ENCODE data around the gene MIOX. TPM values are rescaled to one million over a fixed set of nuclear protein-coding genes. Genes with fewer than 3 reads are reported as not detected.

MIOX gene
- total RNA-seq, 1 donor from 2014 or later: not detected

DNA sequence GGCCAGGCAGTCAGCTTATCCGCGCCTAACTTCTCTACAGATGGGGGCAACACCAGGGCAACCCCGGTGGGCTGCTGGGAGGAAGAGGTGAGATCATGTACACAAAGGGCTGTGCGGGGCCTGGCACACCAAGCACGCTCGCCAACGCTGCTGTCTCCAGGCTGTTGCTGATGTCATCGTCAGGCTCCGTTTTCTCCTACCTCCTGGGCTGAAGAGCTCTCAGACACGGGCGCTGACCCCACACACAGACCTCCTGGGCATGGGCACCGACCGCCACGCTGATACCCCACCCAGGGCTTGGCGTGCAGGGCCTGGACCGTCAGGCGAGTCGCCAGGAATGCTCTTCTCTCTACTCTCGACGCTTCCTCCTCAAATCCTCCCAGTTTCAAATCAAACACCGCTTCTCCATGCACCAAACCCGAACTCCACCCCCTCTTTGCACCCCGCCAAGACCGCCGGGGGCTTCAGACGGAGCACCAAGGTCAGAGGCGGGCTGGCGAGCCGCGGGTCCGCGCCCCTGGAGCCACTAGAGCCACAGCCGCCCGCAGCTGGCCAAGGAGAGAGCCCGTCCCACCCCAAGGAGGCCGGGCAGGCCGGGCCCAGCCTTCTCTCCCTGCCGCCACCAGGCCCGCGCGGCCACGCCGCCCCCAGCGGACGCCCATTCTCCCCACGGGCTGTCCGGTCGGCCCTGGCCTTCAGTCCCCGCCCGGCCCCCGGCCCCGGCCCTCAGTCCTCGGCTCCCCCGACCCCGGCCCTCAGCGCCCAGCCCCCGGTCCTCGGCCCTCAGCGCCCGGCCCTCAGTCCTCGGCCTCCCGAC is 12.6 kb upstream of the MIOX start:
- DNase-seq (ENCODE audit: low spot score): no peak

GRCh38 chr22:50474710-50475651 is 11.7 kb upstream of the MIOX start, which contains the start of gene SBF1:
SBF1 (minus strand) TSS chr22:50475035; CDS start chr22:50474840, 195 bp downstream.
- DNase-seq (ENCODE audit: low spot score): peak; percentile 90

DNA sequence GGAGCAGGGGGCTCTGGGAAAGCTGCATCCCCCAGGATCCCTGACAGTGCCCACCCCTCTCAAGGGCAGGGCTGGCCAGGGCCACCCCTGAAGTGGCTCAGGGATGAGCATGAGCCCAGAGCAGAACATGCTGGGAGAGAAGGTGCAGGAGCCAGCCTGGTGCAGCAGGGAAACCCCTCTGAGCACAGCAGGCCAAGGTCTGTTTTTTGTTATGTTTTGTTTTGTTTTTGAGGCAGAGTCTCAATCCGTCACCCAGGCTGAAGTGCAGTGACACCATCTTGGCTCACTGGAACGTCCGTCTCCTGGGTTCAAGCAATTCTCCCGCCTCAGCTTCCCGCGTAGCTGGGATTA is 11.0 kb upstream of the MIOX start:
- DNase-seq (ENCODE audit: low spot score): no peak

GRCh38 chr22:50476868-50477267 is 9.8 kb upstream of the MIOX start:
- DNase-seq (ENCODE audit: low spot score): no peak

DNA sequence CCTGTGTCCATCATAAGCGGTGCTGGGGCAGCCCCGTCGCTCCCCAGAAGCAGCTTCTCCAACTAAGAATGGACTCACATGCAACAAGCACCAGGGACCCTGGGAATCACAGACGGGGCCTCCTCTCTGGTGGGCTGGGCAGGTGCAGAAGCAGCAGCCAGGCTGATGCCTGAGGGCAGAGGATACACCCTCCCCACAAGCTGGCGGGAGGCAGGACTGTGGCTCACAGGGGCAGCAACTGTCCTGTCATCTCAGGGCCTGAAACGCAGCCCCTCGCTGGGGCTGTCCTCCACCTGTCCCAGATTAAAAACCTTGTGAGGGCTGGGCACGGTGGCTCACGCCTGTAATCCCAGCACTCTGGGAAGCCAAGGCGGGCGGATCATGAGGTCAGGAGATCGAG is 8.7 kb upstream of the MIOX start:
- no peak for DNase-seq (ENCODE audit: low spot score)

- no peak for DNase-seq (ENCODE audit: low spot score)
Observed at GRCh38 chr22:50479721-50480120, 6.9 kb upstream of the MIOX start.

GRCh38 chr22:50481045-50481439 is 5.6 kb upstream of the MIOX start:
- DNase-seq (ENCODE audit: low spot score): no peak

- no peak for DNase-seq (ENCODE audit: low spot score)
Observed at GRCh38 chr22:50481440-50482106, 5.1 kb upstream of the MIOX start, which contains the start of gene ADM2. ADM2 (plus strand) TSS chr22:50481543; CDS start chr22:50481848, 305 bp downstream.

DNA sequence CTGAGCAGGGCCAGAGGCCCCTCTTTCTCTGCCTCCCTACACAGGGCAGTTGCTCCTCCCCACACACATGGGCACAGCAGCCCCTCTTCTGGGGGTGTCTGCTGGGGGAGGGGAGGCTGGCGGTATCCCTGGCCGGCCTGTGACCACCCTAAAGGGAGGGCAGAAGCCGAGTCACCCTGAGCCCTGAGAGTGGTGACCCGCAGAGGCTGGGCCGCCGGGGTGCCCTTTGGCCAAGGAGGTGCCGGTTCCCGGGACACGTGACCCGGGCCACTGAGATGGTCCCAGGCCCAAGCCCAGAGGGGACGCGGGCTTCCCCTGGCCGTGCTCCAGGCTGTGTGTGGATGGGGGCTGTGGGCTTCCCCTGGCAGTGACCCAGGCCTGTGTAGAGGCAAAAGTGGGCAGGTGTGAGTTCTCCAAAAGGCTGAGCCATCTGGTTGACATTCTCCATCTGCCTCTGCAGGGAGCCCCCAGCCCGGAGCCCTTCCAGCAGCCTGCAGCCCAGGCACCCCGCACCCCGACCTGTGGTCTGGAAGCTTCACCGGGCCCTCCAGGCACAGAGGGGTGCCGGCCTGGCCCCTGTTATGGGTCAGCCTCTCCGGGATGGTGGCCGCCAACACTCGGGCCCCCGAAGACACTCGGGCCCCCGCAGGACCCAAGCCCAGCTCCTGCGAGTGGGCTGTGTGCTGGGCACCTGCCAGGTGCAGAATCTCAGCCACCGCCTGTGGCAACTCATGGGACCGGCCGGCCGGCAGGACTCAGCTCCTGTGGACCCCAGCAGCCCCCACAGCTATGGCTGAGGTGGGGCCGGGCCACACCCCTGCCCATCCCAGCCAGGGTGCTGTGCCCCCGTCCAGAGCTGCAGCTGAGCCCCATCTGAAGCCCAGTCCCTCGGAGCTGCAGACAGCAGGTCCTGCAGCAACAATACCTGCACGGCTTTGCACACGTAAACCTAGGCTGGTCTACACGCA is 4.3 kb upstream of the MIOX start:
- no peak for DNase-seq (ENCODE audit: low spot score)

GRCh38 chr22:50483106-50483505 is 3.6 kb upstream of the MIOX start:
- no peak for DNase-seq (ENCODE audit: low spot score)

DNA sequence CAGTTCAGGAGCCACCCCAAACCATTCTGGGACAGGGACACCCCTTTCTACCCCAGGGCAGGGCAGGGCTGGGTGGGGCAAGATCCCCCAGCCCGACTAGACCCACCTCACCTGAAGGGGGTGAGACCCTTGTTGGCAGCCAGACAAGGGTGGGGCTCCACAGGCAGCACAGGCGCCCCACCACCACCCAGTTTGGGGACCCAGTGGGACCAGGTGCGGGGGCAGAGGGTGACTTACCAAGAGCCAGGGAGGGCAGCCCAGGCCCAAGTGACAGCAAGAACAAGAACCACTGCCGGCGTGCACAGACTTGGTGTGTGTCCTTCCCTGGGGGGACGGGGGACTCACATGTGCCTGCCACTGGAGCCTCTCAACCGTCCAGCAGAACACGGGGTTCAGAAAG is 3.1 kb upstream of the MIOX start:
- no peak for DNase-seq (ENCODE audit: low spot score)

DNA sequence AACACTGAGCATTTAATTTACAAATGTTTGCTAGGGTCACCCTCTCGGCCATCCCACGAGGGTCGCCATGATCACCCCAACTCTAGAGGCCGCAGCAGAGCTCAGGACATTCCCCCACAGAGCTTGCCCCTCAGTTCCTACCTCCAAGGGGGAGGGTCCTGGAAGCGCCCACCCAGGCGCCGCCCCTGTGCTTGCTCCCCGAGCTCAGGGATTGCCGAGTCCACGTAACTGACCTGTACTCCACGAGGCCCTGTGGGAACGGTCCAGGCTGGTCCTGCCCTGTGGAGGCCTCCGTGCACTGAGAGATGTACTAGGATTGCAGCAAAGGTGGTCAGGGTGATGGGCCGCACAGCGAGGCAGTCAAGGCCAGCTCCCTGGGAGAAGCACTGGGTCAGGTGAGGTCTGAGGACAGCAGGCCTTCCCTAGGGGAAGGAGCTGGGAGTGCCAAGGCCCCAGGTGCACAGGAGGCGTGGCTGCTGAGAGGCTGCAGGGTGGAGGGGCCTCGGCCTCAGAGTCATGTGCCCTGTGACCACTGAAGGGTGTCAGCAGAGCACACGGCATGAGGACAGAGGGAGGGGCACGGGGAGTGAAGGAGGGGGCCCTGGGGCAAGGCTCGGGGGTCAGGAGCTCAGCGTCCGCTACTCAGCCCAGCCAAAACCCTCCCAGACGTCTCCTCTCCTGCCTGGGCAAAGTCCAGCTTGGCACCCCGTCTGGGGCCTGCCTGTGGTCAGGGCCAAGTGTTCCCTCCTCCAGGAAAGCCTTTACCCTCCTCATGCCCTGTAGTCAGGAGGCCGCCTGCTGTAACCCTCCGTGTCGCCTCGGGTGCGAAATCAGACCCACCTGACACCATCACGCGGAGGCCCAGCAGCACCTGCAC is 2.4 kb upstream of the MIOX start:
- no peak for DNase-seq (ENCODE audit: low spot score)

- no peak for DNase-seq (ENCODE audit: low spot score)
Observed at GRCh38 chr22:50485221-50486131, 1.2 kb upstream of the MIOX start.

DNA sequence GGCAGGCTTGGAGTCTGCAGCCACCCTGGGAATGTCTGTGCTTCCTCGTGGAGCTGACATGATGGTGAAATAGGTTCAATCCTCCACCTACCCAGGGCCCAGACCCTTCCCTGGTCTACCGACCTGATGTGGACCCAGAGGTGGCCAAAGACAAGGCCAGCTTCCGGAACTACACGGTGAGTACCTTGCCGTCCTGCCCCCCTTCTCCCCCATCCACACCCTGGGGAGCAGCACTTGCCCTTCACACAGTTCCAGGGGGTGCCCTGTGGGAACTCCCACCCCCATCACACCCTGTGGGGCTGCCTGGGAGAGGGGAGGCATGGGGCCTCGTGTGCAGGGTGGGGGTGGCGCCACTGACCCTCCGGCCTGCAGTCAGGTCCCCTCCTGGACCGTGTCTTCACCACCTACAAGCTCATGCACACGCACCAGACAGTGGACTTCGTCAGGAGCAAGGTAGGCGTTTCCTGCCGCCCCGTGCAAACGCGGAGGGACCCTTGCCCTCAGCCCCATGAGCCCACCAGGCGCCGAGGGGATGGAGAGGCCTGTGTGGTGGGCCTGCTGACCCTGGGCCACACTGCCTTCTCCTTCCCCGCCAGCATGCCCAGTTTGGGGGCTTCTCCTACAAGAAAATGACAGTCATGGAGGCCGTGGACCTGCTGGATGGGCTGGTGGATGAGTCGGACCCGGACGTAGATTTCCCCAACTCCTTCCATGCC is 789 bp downstream of the MIOX start:
- no peak for DNase-seq (ENCODE audit: low spot score)

DNA sequence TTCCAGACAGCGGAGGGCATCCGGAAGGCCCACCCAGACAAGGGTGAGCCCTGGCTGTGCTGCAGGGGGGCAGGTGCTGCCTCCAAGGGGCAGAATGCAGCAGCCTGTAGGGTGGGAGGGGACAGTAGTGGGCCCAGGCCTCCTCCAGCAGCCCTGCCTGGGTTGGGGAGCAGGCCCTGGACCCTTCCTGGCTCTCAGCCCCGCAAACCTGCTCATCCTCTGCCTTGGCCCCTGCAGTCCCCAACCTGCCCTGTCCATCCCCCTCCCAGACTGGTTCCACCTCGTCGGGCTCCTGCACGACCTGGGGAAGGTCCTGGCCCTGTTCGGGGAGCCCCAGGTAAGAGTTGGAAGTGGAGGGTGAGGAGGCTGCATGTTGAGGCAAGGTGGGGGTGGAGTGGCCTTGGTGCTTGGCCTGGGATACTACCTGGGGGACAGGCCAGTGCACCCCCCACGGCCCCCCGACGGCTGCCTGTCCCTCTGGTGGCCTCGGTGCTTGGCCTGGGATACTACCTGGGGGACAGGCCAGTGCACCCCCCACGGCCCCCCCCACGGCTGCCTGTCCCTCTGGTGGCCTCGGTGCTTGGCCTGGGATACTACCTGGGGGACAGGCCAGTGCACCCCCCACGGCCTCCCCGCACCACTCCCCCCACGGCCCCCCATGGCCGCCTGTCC is 1.5 kb downstream of the MIOX start:
- no peak for DNase-seq (ENCODE audit: low spot score)

DNA sequence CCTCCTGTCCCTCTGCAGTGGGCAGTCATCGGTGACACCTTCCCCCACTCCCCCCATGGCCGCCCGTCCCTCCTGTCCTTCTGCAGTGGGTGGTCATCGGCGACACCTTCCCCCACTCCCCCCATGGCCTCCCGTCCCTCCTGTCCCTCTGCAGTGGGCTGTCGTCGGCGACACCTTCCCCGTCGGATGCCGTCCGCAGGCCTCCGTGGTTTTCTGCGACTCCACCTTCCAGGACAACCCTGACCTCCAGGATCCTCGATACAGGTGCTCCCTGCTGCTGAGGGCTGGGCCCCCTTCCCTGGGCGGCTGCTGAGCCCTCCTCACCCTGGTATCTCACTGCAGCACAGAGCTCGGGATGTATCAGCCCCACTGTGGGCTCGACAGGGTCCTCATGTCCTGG is 2.2 kb downstream of the MIOX start:
- DNase-seq (ENCODE audit: low spot score): no peak

- DNase-seq (ENCODE audit: low spot score): no peak
Observed at GRCh38 chr22:50489363-50490243, 2.9 kb downstream of the MIOX start.

All from ureter (tissue), 1 donor.